Measurements from ENCODE around the gene SPATA2. TPM values are rescaled to one million over a fixed set of nuclear protein-coding genes. Genes with fewer than 3 reads are reported as not detected.

SPATA2 gene
- total and polyA plus RNA-seq, 4 donors: 2.9 to 5.8 (median 4.3) TPM

DNA sequence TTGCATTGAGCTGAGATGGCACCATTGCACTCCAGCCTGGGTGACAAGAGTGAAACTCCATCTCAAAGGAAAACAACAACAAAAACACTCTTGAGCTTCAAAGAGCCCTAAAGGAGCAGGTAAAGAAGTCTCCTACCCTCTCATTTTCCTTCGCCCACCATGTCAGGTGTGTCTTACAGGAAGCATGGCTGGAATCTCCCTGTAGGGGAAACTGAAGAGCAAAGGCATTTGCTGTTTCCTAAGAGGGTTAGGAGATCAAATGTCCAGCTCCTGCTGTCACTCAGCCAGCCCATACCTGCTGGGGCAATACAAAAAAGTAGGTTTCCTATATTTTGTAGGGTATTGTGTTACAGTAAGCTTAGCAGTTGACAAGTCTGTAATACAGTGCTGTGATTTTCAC lies 43.3 kb downstream of the SPATA2 start:
- Histone ChIP-seq H3K27ac (ENCODE audit: low read depth in 1 of 2, low read length in 2 of 2) (no peak overlapping the region), H3K9me3 (ENCODE audit: control insufficient read depth, low read length) (no peaks in the 10 kb centered on the region), H3K4me3 (ENCODE audit: low read length in 2 of 2) (no peak overlapping the region), H3K27me3 (ENCODE audit: control insufficient read depth in 1 of 2, insufficient read depth in 2 of 2, low read length in 1 of 2) (no peaks in the 10 kb centered on the region), H3K4me1 (ENCODE audit: control insufficient read depth in 1 of 2, insufficient read depth in 2 of 2, low read length in 2 of 2) (peaks cover 6 to 8% of the 10 kb centered on the region in 2 donors), H3K36me3 (ENCODE audit: control insufficient read depth in 1 of 2, insufficient read depth in 2 of 2, low read length in 1 of 2) (no peaks in the 10 kb centered on the region)
- 96 to 99% methylated on average over 1 of the region's 1 CpG for WGBS, 2 donors
- DNase-seq (no peak), ATAC-seq (ENCODE audit: low FRiP score) (no peak)
- intact Hi-C loops (cut with DNase I): no loop called here

- Histone ChIP-seq H3K36me3 (ENCODE audit: control insufficient read depth in 1 of 2, insufficient read depth in 2 of 2, low read length in 1 of 2) (no peaks in the 10 kb centered on the region), H3K4me1 (ENCODE audit: control insufficient read depth in 1 of 2, insufficient read depth in 2 of 2, low read length in 2 of 2) (peaks cover 6 to 8% of the 10 kb centered on the region in 2 donors), H3K9me3 (ENCODE audit: control insufficient read depth, low read length) (no peaks in the 10 kb centered on the region), H3K27me3 (ENCODE audit: control insufficient read depth in 1 of 2, insufficient read depth in 2 of 2, low read length in 1 of 2) (no peaks in the 10 kb centered on the region), H3K4me3 (ENCODE audit: low read length in 2 of 2) (no peak overlapping the region), H3K27ac (ENCODE audit: low read depth in 1 of 2, low read length in 2 of 2) (no peak overlapping the region)
- DNase-seq (no peak), ATAC-seq (ENCODE audit: low FRiP score) (no peak)
- intact Hi-C loops (cut with DNase I): no loop called here
- WGBS, 2 donors: 96 to 97% methylated on average over 6 of the region's 6 CpGs
These were observed 43.9 kb downstream of the SPATA2 start for GRCh38 chr20:49871391-49871948.

GRCh38 chr20:49870261-49870660 lies 45.1 kb downstream of the SPATA2 start:
- 94 to 96% methylated on average over 5 of the region's 5 CpGs for WGBS, 2 donors
- no peak overlapping the region for H3K4me3 ChIP-seq (ENCODE audit: low read length in 2 of 2)
- H3K27ac ChIP-seq (ENCODE audit: low read depth in 1 of 2, low read length in 2 of 2): peak overlapping the region in 1 of 2 donors; percentile 45
- intact Hi-C loops (cut with DNase I): no loop called here
- peaks cover 6 to 8% of the 10 kb centered on the region in 2 donors for H3K4me1 ChIP-seq (ENCODE audit: control insufficient read depth in 1 of 2, insufficient read depth in 2 of 2, low read length in 2 of 2)
- ATAC-seq (ENCODE audit: low FRiP score) (no peak), DNase-seq (no peak)
- no peaks in the 10 kb centered on the region for H3K36me3 ChIP-seq (ENCODE audit: control insufficient read depth in 1 of 2, insufficient read depth in 2 of 2, low read length in 1 of 2)
- H3K9me3 ChIP-seq (ENCODE audit: control insufficient read depth, low read length): no peaks in the 10 kb centered on the region
- H3K27me3 ChIP-seq (ENCODE audit: control insufficient read depth in 1 of 2, insufficient read depth in 2 of 2, low read length in 1 of 2): no peaks in the 10 kb centered on the region

GRCh38 chr20:49868964-49869363 lies 46.4 kb downstream of the SPATA2 start:
- 84 to 96% methylated on average over 5 of the region's 5 CpGs for WGBS, 2 donors

DNA sequence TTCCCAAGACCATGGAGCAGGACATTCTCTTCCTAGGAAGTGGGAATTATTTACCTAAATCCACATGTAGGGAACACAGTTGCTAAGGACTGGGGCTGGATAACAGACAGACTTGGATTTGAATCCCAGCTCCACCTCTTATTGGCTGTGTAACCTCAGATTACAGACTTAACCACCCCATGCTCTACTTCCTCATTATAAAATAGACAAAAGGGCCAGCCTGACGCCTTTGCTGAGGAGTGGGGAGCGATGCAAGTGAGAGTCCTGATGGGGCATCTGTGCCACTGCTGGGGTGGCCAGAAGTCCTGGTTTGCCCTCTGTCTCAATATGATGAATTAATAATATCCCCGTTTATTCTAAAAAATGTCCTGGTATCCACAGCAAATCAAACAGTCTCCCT lies 46.8 kb downstream of the SPATA2 start:
- H3K36me3 ChIP-seq (ENCODE audit: control insufficient read depth in 1 of 2, insufficient read depth in 2 of 2, low read length in 1 of 2): no peaks in the 10 kb centered on the region
- peaks cover 6 to 8% of the 10 kb centered on the region in 2 donors for H3K4me1 ChIP-seq (ENCODE audit: control insufficient read depth in 1 of 2, insufficient read depth in 2 of 2, low read length in 2 of 2)
- DNase-seq (no peak), ATAC-seq (ENCODE audit: low FRiP score) (peak; percentile 7)
- no peaks in the 10 kb centered on the region for H3K9me3 ChIP-seq (ENCODE audit: control insufficient read depth, low read length)
- H3K27me3 ChIP-seq (ENCODE audit: control insufficient read depth in 1 of 2, insufficient read depth in 2 of 2, low read length in 1 of 2): no peaks in the 10 kb centered on the region
- WGBS, 2 donors: 15 to 19% methylated on average over 3 of the region's 3 CpGs
- peak overlapping the region; percentile 69 for H3K27ac ChIP-seq (ENCODE audit: low read depth in 1 of 2, low read length in 2 of 2)
- H3K4me3 ChIP-seq (ENCODE audit: low read length in 2 of 2): no peak overlapping the region
- intact Hi-C loops (cut with DNase I): no loop called here

More at GRCh38 chr20:49868964-49869363, 46.4 kb downstream of the SPATA2 start:
- Histone ChIP-seq H3K9me3 (ENCODE audit: control insufficient read depth, low read length) (no peaks in the 10 kb centered on the region), H3K36me3 (ENCODE audit: control insufficient read depth in 1 of 2, insufficient read depth in 2 of 2, low read length in 1 of 2) (no peaks in the 10 kb centered on the region), H3K27ac (ENCODE audit: low read depth in 1 of 2, low read length in 2 of 2) (peak overlapping the region; percentile 69 to 76), H3K4me1 (ENCODE audit: control insufficient read depth in 1 of 2, insufficient read depth in 2 of 2, low read length in 2 of 2) (peaks cover 6 to 8% of the 10 kb centered on the region in 2 donors), H3K4me3 (ENCODE audit: low read length in 2 of 2) (no peak overlapping the region), H3K27me3 (ENCODE audit: control insufficient read depth in 1 of 2, insufficient read depth in 2 of 2, low read length in 1 of 2) (no peaks in the 10 kb centered on the region)
- ATAC-seq (ENCODE audit: low FRiP score) (no peak), DNase-seq (no peak)
- intact Hi-C loops (cut with DNase I): no loop called here

- no peaks in the 10 kb centered on the region for H3K27me3 ChIP-seq (ENCODE audit: control insufficient read depth in 1 of 2, insufficient read depth in 2 of 2, low read length in 1 of 2)
- no peaks in the 10 kb centered on the region for H3K9me3 ChIP-seq (ENCODE audit: control insufficient read depth, low read length)
- 45 to 52% methylated on average over 9 of the region's 9 CpGs for WGBS, 2 donors
- no peaks in the 10 kb centered on the region for H3K36me3 ChIP-seq (ENCODE audit: control insufficient read depth in 1 of 2, insufficient read depth in 2 of 2, low read length in 1 of 2)
- ATAC-seq (ENCODE audit: low FRiP score) (no peak), DNase-seq (no peak)
- intact Hi-C loops (cut with DNase I): no loop called here
- no peak overlapping the region for H3K4me3 ChIP-seq (ENCODE audit: low read length in 2 of 2)
- peak overlapping the region; percentile 46 to 97 for H3K27ac ChIP-seq (ENCODE audit: low read depth in 1 of 2, low read length in 2 of 2)
- peaks cover 6 to 8% of the 10 kb centered on the region in 2 donors for H3K4me1 ChIP-seq (ENCODE audit: control insufficient read depth in 1 of 2, insufficient read depth in 2 of 2, low read length in 2 of 2)
These were observed 47.7 kb downstream of the SPATA2 start for GRCh38 chr20:49867453-49868215.

GRCh38 chr20:49866051-49866450 lies 49.3 kb downstream of the SPATA2 start:
- H3K4me3 ChIP-seq (ENCODE audit: low read length in 2 of 2): no peak overlapping the region
- intact Hi-C loops (cut with DNase I): no loop called here
- ATAC-seq (ENCODE audit: low FRiP score) (no peak), DNase-seq (no peak)
- H3K27me3 ChIP-seq (ENCODE audit: control insufficient read depth in 1 of 2, insufficient read depth in 2 of 2, low read length in 1 of 2): no peaks in the 10 kb centered on the region
- H3K4me1 ChIP-seq (ENCODE audit: control insufficient read depth in 1 of 2, insufficient read depth in 2 of 2, low read length in 2 of 2): peaks cover 6 to 8% of the 10 kb centered on the region in 2 donors
- H3K27ac ChIP-seq (ENCODE audit: low read depth in 1 of 2, low read length in 2 of 2): peak overlapping the region in 1 of 2 donors; percentile 16
- H3K36me3 ChIP-seq (ENCODE audit: control insufficient read depth in 1 of 2, insufficient read depth in 2 of 2, low read length in 1 of 2): no peaks in the 10 kb centered on the region
- 36 to 47% methylated on average over 8 of the region's 8 CpGs for whole genome bisulfite sequencing, 2 donors
- no peaks in the 10 kb centered on the region for H3K9me3 ChIP-seq (ENCODE audit: control insufficient read depth, low read length)

- Histone ChIP-seq H3K27me3 (ENCODE audit: control insufficient read depth in 1 of 2, insufficient read depth in 2 of 2, low read length in 1 of 2) (no peaks in the 10 kb centered on the region), H3K36me3 (ENCODE audit: control insufficient read depth in 1 of 2, insufficient read depth in 2 of 2, low read length in 1 of 2) (no peaks in the 10 kb centered on the region), H3K4me3 (ENCODE audit: low read length in 2 of 2) (no peak overlapping the region), H3K9me3 (ENCODE audit: control insufficient read depth, low read length) (no peaks in the 10 kb centered on the region), H3K4me1 (ENCODE audit: control insufficient read depth in 1 of 2, insufficient read depth in 2 of 2, low read length in 2 of 2) (peaks cover 6 to 8% of the 10 kb centered on the region in 2 donors), H3K27ac (ENCODE audit: low read depth in 1 of 2, low read length in 2 of 2) (no peak overlapping the region)
- DNase-seq (no peak), ATAC-seq (ENCODE audit: low FRiP score) (peak; percentile 9)
- WGBS, 2 donors: 56 to 64% methylated on average over 7 of the region's 7 CpGs
- intact Hi-C loops (cut with DNase I): no loop called here
These were observed 49.8 kb downstream of the SPATA2 start for GRCh38 chr20:49865559-49865958.

GRCh38 chr20:49863666-49864065 lies 51.7 kb downstream of the SPATA2 start:
- intact Hi-C loops (cut with DNase I): no loop called here
- H3K4me1 ChIP-seq (ENCODE audit: control insufficient read depth in 1 of 2, insufficient read depth in 2 of 2, low read length in 2 of 2): peaks cover 3 to 6% of the 10 kb centered on the region in 2 donors
- no peak overlapping the region for H3K27ac ChIP-seq (ENCODE audit: low read depth in 1 of 2, low read length in 2 of 2)
- H3K9me3 ChIP-seq (ENCODE audit: control insufficient read depth, low read length): no peaks in the 10 kb centered on the region
- H3K27me3 ChIP-seq (ENCODE audit: control insufficient read depth in 1 of 2, insufficient read depth in 2 of 2, low read length in 1 of 2): no peaks in the 10 kb centered on the region
- no peaks in the 10 kb centered on the region for H3K36me3 ChIP-seq (ENCODE audit: control insufficient read depth in 1 of 2, insufficient read depth in 2 of 2, low read length in 1 of 2)
- ATAC-seq (ENCODE audit: low FRiP score) (no peak), DNase-seq (no peak)
- no peak overlapping the region for H3K4me3 ChIP-seq (ENCODE audit: low read length in 2 of 2)
- 95% methylated on average over 6 of the region's 6 CpGs for WGBS, 2 donors
